Tibial nerve (tissue), 4 donors: ENCODE measurements around the gene ALG1L2. TPM values are rescaled to one million over a fixed set of nuclear protein-coding genes. Genes with fewer than 3 reads are reported as not detected.
A peak's percentile ranks its signal among the peaks of the same experiment; 100 is the strongest.
"Not testable (repeated sequence)": the region's sequence is repeated elsewhere in the genome, so short reads cannot be mapped to it uniquely, and the experiment has no call there.

ENCODE experiments used
- DNase-seq, 2 donors: peaks; one replicate each; pipeline ENCODE4 v3.0.0-alpha.2; 2019; ENCODE audit warnings: low spot score in 2 of 2
- H3K27ac ChIP-seq, 4 donors: fragments of 200-600 bp; sonication (generic) in 3 of 4; one replicate each; pipeline ENCODE4 v1.5.1; 2017 to 2019; ENCODE audit warnings: mild to moderate bottlenecking in 1 of 4
- H3K27me3 ChIP-seq, 2 donors: fragments of 200-600 bp; sonication (generic) in 1 of 2; one replicate each; pipeline versions ENCODE4 v1.5.1 to v1.6.0; 2017 to 2019
- H3K36me3 ChIP-seq, 3 donors: fragments of 200-600 bp; sonication (generic); one replicate each; pipeline ENCODE4 v1.5.1; 2018 to 2019
- H3K4me1 ChIP-seq, 4 donors: fragments of 200-600 bp; sonication (generic) in 3 of 4; one replicate each; pipeline ENCODE4 v1.5.1; 2017 to 2019
- H3K4me3 ChIP-seq, 4 donors: fragments of 200-600 bp; sonication (generic) in 3 of 4; one replicate each; pipeline ENCODE4 v1.5.1; 2017 to 2019; ENCODE audit warnings: mild to moderate bottlenecking in 1 of 4, moderate library complexity in 1 of 4
- H3K9me3 ChIP-seq, 4 donors: fragments of 200-600 bp; sonication (generic) in 3 of 4; one replicate each; pipeline ENCODE4 v1.5.1; 2017 to 2019
- WGBS, 2 donors: methylation state at CpG; one replicate each; pipeline ENCODE4 v1.1.5; 2018; 5-methylcytosine and 5-hydroxymethylcytosine counted together
- total RNA-seq, 4 donors: library from RNA; depleted of rRNA; stranded (reverse); fragments of >200 nt; gene quantifications; one replicate each; pipeline ENCODE4 v1.1.0, GENCODE V29; 2016
- TF ChIP-seq, protein P1 (sequence below), 5 experiments: fragments of 200-600 bp in 3 of 5; fragments of 450-650 bp in 2 of 5; sonication (generic) in 3 of 5; IDR thresholded peaks; one replicate each; pipeline ENCODE4 v1.5.1; 2016 to 2019; ENCODE audit warnings: antibody characterized with exemption in 5 of 5, mild to moderate bottlenecking in 3 of 5, moderate library complexity in 2 of 5

ALG1L2 gene
- total RNA-seq, 4 donors from 2014 or later: not detected

- not testable (repeated sequence) for H3K27ac ChIP-seq, H3K4me3 ChIP-seq, DNase-seq, H3K27me3 ChIP-seq, H3K9me3 ChIP-seq, H3K36me3 ChIP-seq
- 35 to 43% methylated on average over 13 to 16 of the region's 16 CpGs for WGBS, 2 donors
- TF ChIP-seq, protein P1, sequence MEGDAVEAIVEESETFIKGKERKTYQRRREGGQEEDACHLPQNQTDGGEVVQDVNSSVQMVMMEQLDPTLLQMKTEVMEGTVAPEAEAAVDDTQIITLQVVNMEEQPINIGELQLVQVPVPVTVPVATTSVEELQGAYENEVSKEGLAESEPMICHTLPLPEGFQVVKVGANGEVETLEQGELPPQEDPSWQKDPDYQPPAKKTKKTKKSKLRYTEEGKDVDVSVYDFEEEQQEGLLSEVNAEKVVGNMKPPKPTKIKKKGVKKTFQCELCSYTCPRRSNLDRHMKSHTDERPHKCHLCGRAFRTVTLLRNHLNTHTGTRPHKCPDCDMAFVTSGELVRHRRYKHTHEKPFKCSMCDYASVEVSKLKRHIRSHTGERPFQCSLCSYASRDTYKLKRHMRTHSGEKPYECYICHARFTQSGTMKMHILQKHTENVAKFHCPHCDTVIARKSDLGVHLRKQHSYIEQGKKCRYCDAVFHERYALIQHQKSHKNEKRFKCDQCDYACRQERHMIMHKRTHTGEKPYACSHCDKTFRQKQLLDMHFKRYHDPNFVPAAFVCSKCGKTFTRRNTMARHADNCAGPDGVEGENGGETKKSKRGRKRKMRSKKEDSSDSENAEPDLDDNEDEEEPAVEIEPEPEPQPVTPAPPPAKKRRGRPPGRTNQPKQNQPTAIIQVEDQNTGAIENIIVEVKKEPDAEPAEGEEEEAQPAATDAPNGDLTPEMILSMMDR (IDR thresholded peaks at IDR 0.05): peak in 4 of 5 experiments; percentile 15 to 44 (median 31)
- H3K4me1 ChIP-seq: peaks cover 0 to 11% (median 0%) of the 10 kb centered on the region in 4 donors
Measured at GRCh38 chr3:130097690-130098638, 16.3 kb downstream of the ALG1L2 start.

DNA sequence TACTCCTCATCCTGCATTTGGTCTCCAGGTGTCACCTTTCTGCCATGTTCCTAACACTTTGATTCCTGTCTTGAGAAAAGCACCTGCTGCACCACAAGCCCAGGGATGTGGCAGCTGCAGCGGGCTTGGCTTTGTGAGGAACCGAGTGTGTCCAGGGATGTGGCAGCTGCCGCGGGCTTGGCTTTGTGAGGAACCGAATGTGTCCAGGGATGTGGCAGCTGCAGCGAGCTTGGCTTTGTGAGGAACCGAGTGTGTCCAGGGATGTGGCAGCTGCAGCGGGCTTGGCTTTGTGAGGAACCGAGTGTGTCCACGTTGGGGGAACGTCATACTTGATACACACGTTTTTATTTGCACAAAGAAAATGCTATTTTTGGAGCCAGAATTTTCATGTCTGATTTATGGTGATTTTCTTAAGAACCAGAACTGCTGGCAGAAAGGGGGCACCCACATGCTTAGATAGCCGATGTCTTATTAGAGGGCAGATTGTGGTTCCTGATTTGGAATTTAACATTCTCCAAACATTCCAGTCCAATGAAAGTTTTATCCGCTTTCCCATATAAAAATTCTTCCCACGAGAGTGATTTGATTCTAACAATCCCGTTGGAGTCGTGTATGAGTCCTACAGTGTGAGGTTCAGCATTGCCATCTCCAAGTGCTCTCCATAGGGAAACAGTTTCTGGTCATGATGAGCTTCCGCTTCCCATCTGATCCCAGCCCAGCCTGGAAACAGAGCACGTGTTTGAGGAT lies 17.2 kb downstream of the ALG1L2 start:
- H3K4me1 ChIP-seq, H3K9me3 ChIP-seq, H3K27me3 ChIP-seq, H3K27ac ChIP-seq, H3K4me3 ChIP-seq, H3K36me3 ChIP-seq, DNase-seq: not testable (repeated sequence)
- WGBS, 2 donors: 56 to 71% methylated on average over 14 to 19 of the region's 19 CpGs

DNA sequence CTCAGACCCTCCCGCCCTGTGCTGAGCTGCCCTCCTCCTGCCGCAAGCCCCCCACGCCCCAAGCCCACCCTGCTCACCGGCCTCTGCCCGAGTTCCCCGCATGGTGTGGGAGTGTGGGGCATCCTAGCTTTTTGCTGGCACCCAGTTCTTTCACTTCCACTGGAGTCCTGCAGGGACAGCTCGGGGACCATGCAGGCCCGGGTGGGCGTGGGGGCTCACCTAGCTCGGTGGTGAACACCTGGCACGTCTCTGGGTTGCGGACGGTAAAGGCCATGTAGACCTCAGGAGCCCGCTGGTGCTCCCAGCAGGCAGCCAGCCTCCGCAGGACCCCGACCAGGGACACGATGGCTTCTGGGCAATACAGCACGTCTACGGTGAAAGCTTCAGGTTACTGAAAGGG lies 20.9 kb downstream of the ALG1L2 start:
- DNase-seq, H3K4me1 ChIP-seq, H3K36me3 ChIP-seq, H3K4me3 ChIP-seq, H3K27me3 ChIP-seq, H3K27ac ChIP-seq, H3K9me3 ChIP-seq: not testable (repeated sequence)
- 86% methylated on average over 19 of the region's 19 CpGs for WGBS, 2 donors

DNA sequence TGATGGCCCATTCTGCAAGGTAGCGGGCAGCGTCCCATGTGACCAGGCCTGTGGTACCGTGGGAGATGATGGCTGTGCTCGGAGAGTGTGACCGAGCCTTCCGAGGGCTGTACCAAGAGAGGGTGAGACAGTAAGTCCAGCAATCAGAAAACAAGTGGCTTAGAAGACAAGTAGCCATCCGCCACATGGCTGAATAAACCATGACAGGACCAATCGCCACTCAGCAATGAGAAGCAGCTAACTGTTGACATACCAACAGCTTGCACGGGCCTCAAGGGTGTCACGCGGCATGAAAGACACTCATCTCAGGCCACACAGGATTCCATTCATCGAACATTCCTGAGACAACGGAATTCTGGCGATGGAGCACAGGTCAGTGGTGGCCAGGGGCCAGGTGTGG lies 22.6 kb downstream of the ALG1L2 start:
- not testable (repeated sequence) for DNase-seq, H3K36me3 ChIP-seq, H3K4me1 ChIP-seq, H3K27me3 ChIP-seq, H3K9me3 ChIP-seq, H3K4me3 ChIP-seq, H3K27ac ChIP-seq
- 78 to 80% methylated on average over 9 to 14 of the region's 14 CpGs for WGBS, 2 donors

- H3K27ac ChIP-seq, H3K27me3 ChIP-seq, H3K4me3 ChIP-seq, H3K36me3 ChIP-seq, DNase-seq, H3K9me3 ChIP-seq: not testable (repeated sequence)
- 71 to 81% methylated on average over 11 to 13 of the region's 13 CpGs for WGBS, 2 donors
- H3K4me1 ChIP-seq: peaks cover 0 to 12% (median under 1%) of the 10 kb centered on the region in 4 donors
Measured at GRCh38 chr3:130107333-130107995, 25.8 kb downstream of the ALG1L2 start.

- 75 to 78% methylated on average over 10 to 14 of the region's 16 CpGs for WGBS, 2 donors
- not testable (repeated sequence) for H3K4me3 ChIP-seq, DNase-seq, H3K27me3 ChIP-seq, H3K36me3 ChIP-seq, H3K27ac ChIP-seq, H3K9me3 ChIP-seq
- peaks cover 0 to 17% (median 2%) of the 10 kb centered on the region in 4 donors for H3K4me1 ChIP-seq
Measured at GRCh38 chr3:130108836-130109585, 27.4 kb downstream of the ALG1L2 start.

DNA sequence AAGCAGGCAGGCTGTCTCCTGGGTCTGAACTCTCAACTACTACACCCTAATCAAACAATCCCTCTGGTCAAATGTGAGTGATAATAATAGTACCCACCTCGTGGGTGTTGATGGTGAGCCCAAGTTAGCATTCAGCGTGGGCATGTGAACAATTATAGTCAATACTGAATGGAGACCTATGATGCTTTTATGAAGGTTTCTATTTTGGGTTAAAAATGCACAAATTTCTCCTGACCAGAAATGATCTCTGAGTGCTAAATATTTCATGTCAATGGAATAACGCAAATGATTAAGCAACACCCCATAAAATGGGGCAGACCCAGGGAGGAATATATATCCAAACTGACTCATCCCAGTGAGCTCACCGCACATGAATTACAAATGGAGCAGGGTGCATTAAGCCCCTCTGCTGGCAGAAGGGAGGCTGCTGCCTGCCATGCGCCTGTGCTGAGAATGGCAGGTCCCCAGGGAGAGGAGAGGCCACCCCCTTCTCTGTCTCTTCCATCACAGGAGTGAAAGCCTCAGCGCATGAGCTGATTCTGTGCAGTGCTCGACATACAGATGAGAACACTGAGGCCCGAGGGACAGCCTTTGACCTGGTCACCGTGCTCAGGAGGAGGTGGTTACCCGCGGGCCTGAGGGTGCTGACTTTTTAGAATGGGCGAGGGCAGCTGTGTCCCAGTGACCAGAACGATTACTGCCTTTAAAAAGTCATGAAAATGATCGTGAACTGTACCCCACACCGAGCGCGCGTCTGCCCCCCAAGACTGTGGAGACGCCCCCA lies 28.9 kb downstream of the ALG1L2 start:
- peak in 1 of 2 donors; percentile 16 for DNase-seq

More for the DNA sequence above, 28.9 kb downstream of the ALG1L2 start:
- H3K27me3 ChIP-seq, H3K9me3 ChIP-seq, H3K36me3 ChIP-seq: not testable (repeated sequence)
- peak overlapping the region; percentile 44 to 82 (median 76) for H3K4me3 ChIP-seq
- WGBS, 2 donors: 10 to 12% methylated on average over 12 to 14 of the region's 19 CpGs
- peak overlapping the region; percentile 2 to 91 (median 82) for H3K27ac ChIP-seq
- H3K4me1 ChIP-seq: peaks cover 0 to 17% (median 2%) of the 10 kb centered on the region in 4 donors
